H1 (cell line): ENCODE results near the gene ALKBH3. TPM values are rescaled to one million over a fixed set of nuclear protein-coding genes. Genes with fewer than 3 reads are reported as not detected.

Experiments used
- CTCF ChIA-PET: fragments of 300-600 bp; sonication (Branson Sonifier 250); formaldehyde crosslinking; loops from one replicate; lab custom pipeline; 2021; ENCODE audit not compliant: partially characterized antibody; lab: Charles Lee
- POLR2A ChIA-PET: fragments of 300-600 bp; sonication (Branson Sonifier 250); formaldehyde crosslinking; loops from one replicate; lab custom pipeline; 2021; ENCODE audit warnings: inconsistent platforms; ENCODE audit not compliant: partially characterized antibody; lab: Charles Lee
- DNase-seq, 2 experiments: peaks; one replicate each; pipeline versions ENCODE4 v3.0.0 to v3.0.0-alpha.2; 2010 to 2022; ENCODE audit warnings: low spot score in 2 of 2, low read depth in 1 of 2, mixed read lengths in 1 of 2
- FAIRE-seq: peaks from 2 replicates; lab custom pipeline; 2011; peaks lifted over from hg19 to GRCh38; lab: Jason Lieb, UNC
- H2AFZ ChIP-seq: 2 replicates; pipeline ENCODE4 v1.8.1; 2012; ENCODE audit warnings: low read length, inconsistent platforms
- H2AK5ac ChIP-seq: 2 replicates; pipeline ENCODE4 v1.6.1; 2013; ENCODE audit warnings: low read depth, low read length
- H2BK120ac ChIP-seq: replicated peaks from 2 replicates; pipeline ENCODE3; 2013; ENCODE audit warnings: low read depth, low read length, inconsistent platforms
- H2BK12ac ChIP-seq: 2 replicates; pipeline ENCODE4 v1.6.1; 2013; ENCODE audit warnings: low read depth, low read length
- H2BK15ac ChIP-seq: 2 replicates; pipeline ENCODE4 v1.6.1; 2013; ENCODE audit warnings: low read length
- H2BK20ac ChIP-seq: 2 replicates; pipeline ENCODE4 v1.6.1; 2013; ENCODE audit warnings: low read length
- H2BK5ac ChIP-seq: 2 replicates; pipeline ENCODE4 v1.6.1; 2013; ENCODE audit warnings: low read depth, low read length
- H3K14ac ChIP-seq: 2 replicates; pipeline ENCODE4 v1.6.1; 2013; ENCODE audit warnings: inconsistent platforms; ENCODE audit not compliant: insufficient read length
- H3K18ac ChIP-seq: 2 replicates; pipeline ENCODE4 v1.6.1; 2013; ENCODE audit warnings: low read length; ENCODE audit errors: extremely low read depth
- H3K23ac ChIP-seq: 2 replicates; pipeline ENCODE4 v1.6.1; 2013; ENCODE audit warnings: inconsistent platforms; ENCODE audit not compliant: insufficient read length
- H3K23me2 ChIP-seq: 2 replicates; pipeline ENCODE4 v1.6.1; 2013; ENCODE audit warnings: low read depth, low read length
- H3K27ac ChIP-seq: 2 replicates; pipeline ENCODE4 v1.6.1; 2011; ENCODE audit warnings: low read depth, low read length, inconsistent platforms
- H3K27me3 ChIP-seq, 4 experiments: replicated peaks in 1 of 4; 1 replicate in 1 of 4; 2 replicates in 3 of 4; pipeline versions ENCODE4 v1.6.1 to v1.8.1; 2011 to 2013; ENCODE audit warnings: low read length in 3 of 4, mild to moderate bottlenecking in 3 of 4, inconsistent platforms in 2 of 4, mixed read lengths in 2 of 4, moderate library complexity in 1 of 4; ENCODE audit not compliant: control insufficient read depth in 3 of 4, insufficient read depth in 3 of 4; ENCODE audit errors: extremely low read depth in 1 of 4
- H3K36me3 ChIP-seq, 4 experiments: 2 replicates each; pipeline versions ENCODE4 v1.6.1 to v1.8.1; 2011 to 2013; ENCODE audit warnings: mild to moderate bottlenecking in 4 of 4, low read length in 3 of 4, moderate library complexity in 2 of 4, control low read depth in 1 of 4, inconsistent platforms in 1 of 4; ENCODE audit not compliant: insufficient read depth in 4 of 4, control insufficient read depth in 2 of 4
- H3K4ac ChIP-seq: replicated peaks from 2 replicates; pipeline ENCODE3; 2013; ENCODE audit warnings: low read length, low read depth, mixed read lengths, inconsistent platforms; ENCODE audit not compliant: insufficient read length
- H3K4me1 ChIP-seq, 4 experiments: replicated peaks in 1 of 4; 1 replicate in 1 of 4; 2 replicates in 3 of 4; pipeline versions ENCODE4 v1.6.1 to v1.8.1; 2011 to 2013; ENCODE audit warnings: low read length in 3 of 4, inconsistent platforms in 2 of 4, mixed read lengths in 1 of 4; ENCODE audit not compliant: insufficient read depth in 4 of 4, control insufficient read depth in 3 of 4
- H3K4me2 ChIP-seq, 2 experiments: 2 replicates each; pipeline versions ENCODE4 v1.6.1 to v1.8.1; 2011 to 2013; ENCODE audit warnings: low read depth in 2 of 2, low read length in 2 of 2, control low read depth in 1 of 2, inconsistent platforms in 1 of 2, mild to moderate bottlenecking in 1 of 2; ENCODE audit not compliant: insufficient read depth in 1 of 2
- H3K4me3 ChIP-seq, 4 experiments: fragments of 200-600, 300-600 bp in 1 of 4; sonication (generic), shearing (Covaris generic), sonication (Bioruptor Twin) in 1 of 4; 2 replicates each; pipeline versions ENCODE4 v1.5.1 to v1.8.1; 2011 to 2016; ENCODE audit warnings: low read length in 4 of 4, low read depth in 3 of 4, control low read depth in 2 of 4, inconsistent platforms in 2 of 4, mild to moderate bottlenecking in 2 of 4, mixed read lengths in 1 of 4, moderate library complexity in 1 of 4; ENCODE audit not compliant: insufficient read depth in 2 of 4; ENCODE audit errors: extremely low read depth in 1 of 4
- H3K56ac ChIP-seq: replicated peaks from 2 replicates; pipeline ENCODE3; 2013; ENCODE audit warnings: low read depth, mild to moderate bottlenecking, mixed read lengths, low read length, inconsistent platforms; ENCODE audit not compliant: insufficient read length
- H3K79me1 ChIP-seq: 2 replicates; pipeline ENCODE4 v1.6.1; 2013; ENCODE audit warnings: low read depth, low read length, control low read depth
- H3K79me2 ChIP-seq, 2 experiments: 2 replicates each; pipeline versions ENCODE4 v1.6.1 to v1.8.1; 2012 to 2013; ENCODE audit warnings: low read length in 2 of 2, mild to moderate bottlenecking in 2 of 2, inconsistent platforms in 1 of 2; ENCODE audit not compliant: insufficient read depth in 2 of 2, control insufficient read depth in 1 of 2
- H3K9ac ChIP-seq, 4 experiments: replicated peaks in 1 of 4; 1 replicate in 1 of 4; 2 replicates in 3 of 4; pipeline versions ENCODE4 v1.6.1 to v1.8.1; 2011 to 2013; ENCODE audit warnings: low read depth in 3 of 4, low read length in 3 of 4, control low read depth in 2 of 4, mild to moderate bottlenecking in 2 of 4, moderate library complexity in 2 of 4, inconsistent platforms in 1 of 4; ENCODE audit errors: extremely low read depth in 1 of 4
- H3K9me3 ChIP-seq, 2 experiments: 2 replicates each; pipeline versions ENCODE4 v1.6.1 to v1.8.1; 2012 to 2013; ENCODE audit warnings: mild to moderate bottlenecking in 2 of 2, moderate library complexity in 2 of 2, control low read depth in 1 of 2, inconsistent platforms in 1 of 2, low read depth in 1 of 2, low read length in 1 of 2, mixed read lengths in 1 of 2; ENCODE audit not compliant: insufficient read depth in 2 of 2
- H4K20me1 ChIP-seq, 2 experiments: replicated peaks in 1 of 2; 2 replicates each; pipeline versions ENCODE3 to v1.8.1; 2011 to 2013; ENCODE audit warnings: inconsistent platforms in 2 of 2, low read length in 2 of 2, mild to moderate bottlenecking in 1 of 2; ENCODE audit not compliant: insufficient read depth in 2 of 2, control insufficient read depth in 1 of 2
- H4K5ac ChIP-seq: 2 replicates; pipeline ENCODE4 v1.6.1; 2013; ENCODE audit warnings: low read length, low read depth, mixed read lengths, inconsistent platforms; ENCODE audit not compliant: insufficient read length
- H4K8ac ChIP-seq: 2 replicates; pipeline ENCODE4 v1.8.0; 2013; ENCODE audit warnings: mild to moderate bottlenecking, moderate library complexity, low read length, inconsistent platforms; ENCODE audit not compliant: insufficient read depth; ENCODE audit errors: extremely low read depth
- H4K91ac ChIP-seq: replicated peaks from 2 replicates; pipeline ENCODE3; 2013; ENCODE audit warnings: low read length, mixed read lengths, inconsistent platforms; ENCODE audit not compliant: insufficient read length
- ATF3 ChIP-seq: IDR thresholded peaks from 2 replicates; pipeline ENCODE4 v1.6.1; 2011; ENCODE audit warnings: low read depth, mild to moderate bottlenecking, low read length; ENCODE audit not compliant: insufficient read depth
- JUND ChIP-seq: IDR thresholded peaks from 2 replicates; pipeline ENCODE4 v1.6.1; 2011; ENCODE audit warnings: mild to moderate bottlenecking, improper control_type of control experiment, low read length
- KDM4A ChIP-seq: IDR thresholded peaks from one replicate; pipeline ENCODE4 v1.7.1; 2012; ENCODE audit warnings: low read depth, mild to moderate bottlenecking, moderate library complexity, low read length, inconsistent platforms; ENCODE audit not compliant: severe bottlenecking
- KDM5A ChIP-seq: fragments of 200-600 bp; IDR thresholded peaks from 2 replicates; pipeline ENCODE4 v1.7.1; 2012; ENCODE audit warnings: mild to moderate bottlenecking, low read length, inconsistent platforms, mixed read lengths
- NRF1 ChIP-seq: IDR thresholded peaks from 2 replicates; pipeline ENCODE4 v1.6.1; 2011; ENCODE audit warnings: mild to moderate bottlenecking, low read depth, low read length, improper control_type of control experiment
- POU5F1 ChIP-seq: IDR thresholded peaks from 2 replicates; pipeline ENCODE4 v1.6.1; 2011; ENCODE audit warnings: low read depth, mild to moderate bottlenecking, low read length, moderate library complexity
- RAD21 ChIP-seq, 2 experiments: IDR thresholded peaks in 1 of 2; conservative IDR thresholded peaks in 1 of 2; 2 replicates each; pipeline ENCODE4 v1.6.1; 2011; ENCODE audit warnings: low read depth in 2 of 2, low read length in 2 of 2, improper control_type of control experiment in 1 of 2, inconsistent platforms in 1 of 2, mild to moderate bottlenecking in 1 of 2, moderate library complexity in 1 of 2
- RBBP5 ChIP-seq: IDR thresholded peaks from 2 replicates; pipeline ENCODE4 v1.7.1; 2012; ENCODE audit warnings: low read depth, mild to moderate bottlenecking, inconsistent platforms, low read length, moderate library complexity, borderline replicate concordance
- RNF2 ChIP-seq: fragments of 200-900, 300-1000 bp; sonication (generic); IDR thresholded peaks from 2 replicates; pipeline ENCODE4 v1.7.1; 2016; ENCODE audit warnings: borderline replicate concordance, low read depth, mild to moderate bottlenecking, antibody characterized with exemption, low read length; ENCODE audit not compliant: poor library complexity, severe bottlenecking; ENCODE audit errors: missing control alignments
- SIN3A ChIP-seq, 2 experiments: IDR thresholded peaks in 1 of 2; conservative IDR thresholded peaks in 1 of 2; 2 replicates each; pipeline ENCODE4 v1.6.1; 2011 to 2012; ENCODE audit warnings: low read length in 2 of 2, improper control_type of control experiment in 1 of 2, low read depth in 1 of 2, mild to moderate bottlenecking in 1 of 2
- TAF7 ChIP-seq: optimal IDR thresholded peaks from 2 replicates; pipeline ENCODE3; 2011; ENCODE audit warnings: low read depth, mild to moderate bottlenecking, inconsistent platforms, low read length, moderate library complexity, borderline replicate concordance
- WGBS, 2 experiments: shearing (Covaris generic) in 1 of 2; methylation state at CpG; one replicate each; pipeline versions ENCODE4 v1.1.6 to v1.1.7; 2013 to 2015; ENCODE audit warnings: low lambda C conversion rate in 2 of 2, mixed read lengths in 2 of 2, inconsistent platforms in 1 of 2, low coverage in 1 of 2, missing lambda C conversion rate in 1 of 2; ENCODE audit not compliant: insufficient replicate concordance in 2 of 2, insufficient coverage in 1 of 2, insufficient read length in 1 of 2; ENCODE audit errors: extremely low coverage in 1 of 2, missing lambda C conversion rate in 1 of 2; 5-methylcytosine and 5-hydroxymethylcytosine counted together
- polyA plus RNA-seq, 7 experiments: library from polyadenylated mRNA; depleted of rRNA in 3 of 7; stranded (reverse) in 5 of 7; unstranded in 2 of 7; fragments of >200 nt in 5 of 7; fragments of 200-250 nt in 2 of 7; gene quantifications; 1 replicate in 5 of 7; 2 replicates in 1 of 7; 4 replicates in 1 of 7; pipeline versions ENCODE4 v1.2.1 to v1.2.3, GENCODE V29; 2011 to 2013; ENCODE audit warnings: missing spikeins in 2 of 7, mixed read lengths in 2 of 7
- total RNA-seq: library from RNA; stranded (reverse); fragmentation: NEBNext Ultra II Directional; extraction: Animal tissue kit (Norgen Biotek cat#: 25700); gene quantifications from 2 replicates; pipeline ENCODE4 v1.2.1, GENCODE V29; 2021

ALKBH3 gene
- total and polyA plus RNA-seq, 2 of the 8 experiments (the other 6 are each of a cell fraction or from before 2014, with no cell fraction given), result 10.5 to 11.4 TPM

DNA sequence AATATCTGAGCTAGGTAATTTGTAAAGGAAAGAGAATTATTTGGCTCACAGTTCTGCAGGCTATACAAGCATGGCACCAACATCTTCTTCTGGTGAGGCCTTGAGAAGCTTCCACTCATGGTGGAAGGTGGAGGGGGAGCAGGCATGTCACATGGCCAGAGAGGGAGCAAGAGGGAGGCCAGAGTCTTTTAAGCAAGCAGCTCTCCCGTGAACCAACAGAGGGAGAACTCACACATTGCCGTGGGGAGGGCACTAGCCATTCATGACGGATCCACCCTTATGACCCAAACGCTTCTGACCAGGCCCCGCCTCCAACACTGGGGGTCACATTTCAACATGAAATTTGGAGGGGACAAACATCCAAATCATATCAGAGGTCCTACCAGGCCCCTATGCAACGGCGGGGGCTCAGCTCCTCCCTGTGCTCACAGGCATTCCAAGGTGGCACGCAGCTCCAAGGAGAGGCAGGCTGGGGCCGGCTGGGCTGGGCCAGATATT, 66.4 kb downstream of the ALKBH3 start:
- Histone ChIP-seq H2BK15ac (0 out of 2 replicates have a peak overlapping the region, but pooled peaks have one; percentile 92), H3K79me2 (no peaks in the 10 kb centered on the region), H4K5ac (no peak overlapping the region), H3K23ac (no peak overlapping the region), H4K8ac (no peak overlapping the region; the same call in 1 of the 2 replicates), H3K4me2 (no peak overlapping the region), H3K79me1 (no peaks in the 10 kb centered on the region), H2AK5ac (no peak overlapping the region), H3K4me1 (peaks cover 0 to 17% (median 10%) of the 10 kb centered on the region in 4 experiments; a peak in 6 of 7 replicates), H3K27ac (no peak overlapping the region), H2BK12ac (peak overlapping the region; percentile 96; the same call in 1 of the 2 replicates), H3K14ac (no peak overlapping the region), H2BK5ac (no peak overlapping the region), H2BK120ac (no peak overlapping the region), H3K4me3 (no peak overlapping the region), H3K9ac (no peak overlapping the region), H3K4ac (no peak overlapping the region), H3K18ac (no peak overlapping the region), H3K27me3 (peaks cover 25 to 37% (median 31%) of the 10 kb centered on the region in 4 experiments), H2AFZ (no peak overlapping the region), H2BK20ac (no peak overlapping the region), H3K56ac (peak overlapping the region; percentile 25), H3K36me3 (no peaks in the 10 kb centered on the region), H4K91ac (no peak overlapping the region), H4K20me1 (peaks cover 0 to 3% of the 10 kb centered on the region in 2 experiments), H3K23me2 (peaks cover 17% of the 10 kb centered on the region; the same call in 1 of the 2 replicates), H3K9me3 (0 out of 4 replicates have a peak, but pooled peaks cover 0 to 3% of the 10 kb centered on the region in 2 experiments)
- DNase-seq (no peak), FAIRE-seq (peak; percentile 36)
- CTCF ChIA-PET, result interaction anchor here (0.7 to 11.4 kb wide), 28 partner anchors 9 to 119 kb away, joined by 3 to 140 read pairs (median 8); partner anchors contain the start of gene ACCS
- WGBS, 2 experiments, result 58% methylated on average over 9 of the region's 9 CpGs; no CpG with 5 or more reads in 1 of the 2 experiments
- POLR2A ChIA-PET, result interaction anchor here (0.8 to 1.8 kb wide), 2 partner anchors 9 to 10 kb away, joined by 3 to 4 read pairs; no protein-coding TSS in a partner anchor
- TF ChIP-seq SIN3A (conservative IDR thresholded peaks at IDR 0.05 in 1 of 2, IDR thresholded peaks at IDR 0.05 in 1 of 2; ENCODE audit: low read depth in 1 of 2, low read length in 2 of 2) (no peak), JUND (no peak), POU5F1 (no peak), NRF1 (no peak), KDM4A (no peak), KDM5A (no peak), RBBP5 (no peak), RNF2 (no peak), ATF3 (no peak), TAF7 (no peak), RAD21 (IDR thresholded peaks at IDR 0.05 in 1 of 2, conservative IDR thresholded peaks at IDR 0.05 in 1 of 2; ENCODE audit: low read depth in 2 of 2, low read length in 2 of 2) (peak; percentile 43 to 49)
